H1 (cell line): ENCODE measurements around the gene CLN3.

Experiments
- ASH2L ChIP-seq: fragments of 200-600, 300-600 bp; sonication (generic); IDR thresholded peaks from one replicate; pipeline ENCODE4 v1.7.1; 2017; ENCODE audit warnings: low read length
- CBX8 ChIP-seq: fragments of 300-800, 300-1000 bp; sonication (generic); IDR thresholded peaks from 2 replicates; pipeline ENCODE4 v1.7.1; 2016; ENCODE audit warnings: low read depth, low read length, borderline replicate concordance
- EP300 ChIP-seq, 2 experiments: IDR thresholded peaks; 1 replicate in 1 of 2; 2 replicates in 1 of 2; pipeline ENCODE4 v1.6.1; 2011 to 2012; ENCODE audit warnings: low read depth in 2 of 2, low read length in 2 of 2, mild to moderate bottlenecking in 2 of 2, borderline replicate concordance in 1 of 2, inconsistent platforms in 1 of 2, moderate library complexity in 1 of 2
- HDAC6 ChIP-seq: IDR thresholded peaks from one replicate; pipeline ENCODE4 v1.7.1; 2012; ENCODE audit warnings: low read depth, mild to moderate bottlenecking, inconsistent platforms, low read length, moderate library complexity
- POLR2A ChIP-seq, 2 experiments: IDR thresholded peaks; 1 replicate in 1 of 2; 2 replicates in 1 of 2; pipeline ENCODE4 v1.6.1; 2011; ENCODE audit warnings: low read depth in 2 of 2, low read length in 2 of 2, mild to moderate bottlenecking in 2 of 2; ENCODE audit errors: control extremely low read depth in 1 of 2
- YY1 ChIP-seq: IDR thresholded peaks from 2 replicates; pipeline ENCODE4 v1.6.1; 2011; ENCODE audit warnings: low read depth, mild to moderate bottlenecking, low read length
- ZNF274 ChIP-seq: IDR thresholded peaks from 2 replicates; pipeline ENCODE4 v1.7.0; 2012; ENCODE audit warnings: low read length, borderline replicate concordance; ENCODE audit errors: extremely low read depth
- TF ChIP-seq, protein P1 (sequence below), 3 experiments: IDR thresholded peaks; 1 replicate in 2 of 3; 2 replicates in 1 of 3; pipeline versions ENCODE4 v1.5.1 to v1.6.1; 2011; ENCODE audit warnings: low read length in 3 of 3, mild to moderate bottlenecking in 3 of 3, inconsistent platforms in 2 of 3, low read depth in 1 of 3, moderate library complexity in 1 of 3; ENCODE audit not compliant: insufficient read depth in 1 of 3; ENCODE audit errors: control extremely low read depth in 1 of 3

DNA sequence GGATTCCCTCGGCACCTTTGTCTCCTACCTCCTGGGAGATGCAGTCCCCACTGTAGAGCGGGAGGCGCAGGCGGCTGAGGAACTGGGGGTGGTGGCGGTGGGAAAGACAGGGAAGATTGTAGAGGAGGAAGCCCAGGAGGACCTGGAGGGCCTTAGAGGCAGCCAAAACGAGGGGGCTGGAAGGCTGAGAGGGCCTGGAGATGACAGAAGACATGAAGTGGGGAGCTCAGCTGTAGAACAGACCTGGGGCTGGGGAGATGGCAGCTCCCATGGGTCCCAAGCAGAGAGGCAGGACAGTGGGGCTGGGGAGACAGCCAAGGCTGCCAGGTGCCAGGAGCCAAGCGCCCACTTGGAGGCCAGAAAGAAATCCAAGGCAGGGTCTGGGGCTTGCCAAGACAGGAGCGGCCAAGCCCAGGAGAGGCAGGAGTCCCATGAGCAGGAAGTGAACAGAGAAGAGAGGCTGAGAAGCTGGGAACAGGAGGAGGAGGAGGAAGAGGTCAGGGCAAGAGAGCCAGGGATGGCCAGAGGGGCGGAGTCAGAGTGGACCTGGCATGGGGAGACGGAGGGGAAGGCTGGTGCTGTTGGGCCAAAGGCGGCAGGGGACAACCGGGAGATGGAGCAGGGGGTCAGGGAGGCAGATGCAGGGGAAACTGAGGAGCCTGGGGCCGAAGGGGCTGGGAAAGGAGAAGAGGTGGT is 3.4 kb upstream of the CLN3 start:
- no peak for TF ChIP-seq HDAC6
- no peak for TF ChIP-seq EP300 (IDR thresholded peaks at IDR 0.05; ENCODE audit: borderline replicate concordance in 1 of 2, low read depth in 2 of 2, low read length in 2 of 2)
- TF ChIP-seq, protein P1, sequence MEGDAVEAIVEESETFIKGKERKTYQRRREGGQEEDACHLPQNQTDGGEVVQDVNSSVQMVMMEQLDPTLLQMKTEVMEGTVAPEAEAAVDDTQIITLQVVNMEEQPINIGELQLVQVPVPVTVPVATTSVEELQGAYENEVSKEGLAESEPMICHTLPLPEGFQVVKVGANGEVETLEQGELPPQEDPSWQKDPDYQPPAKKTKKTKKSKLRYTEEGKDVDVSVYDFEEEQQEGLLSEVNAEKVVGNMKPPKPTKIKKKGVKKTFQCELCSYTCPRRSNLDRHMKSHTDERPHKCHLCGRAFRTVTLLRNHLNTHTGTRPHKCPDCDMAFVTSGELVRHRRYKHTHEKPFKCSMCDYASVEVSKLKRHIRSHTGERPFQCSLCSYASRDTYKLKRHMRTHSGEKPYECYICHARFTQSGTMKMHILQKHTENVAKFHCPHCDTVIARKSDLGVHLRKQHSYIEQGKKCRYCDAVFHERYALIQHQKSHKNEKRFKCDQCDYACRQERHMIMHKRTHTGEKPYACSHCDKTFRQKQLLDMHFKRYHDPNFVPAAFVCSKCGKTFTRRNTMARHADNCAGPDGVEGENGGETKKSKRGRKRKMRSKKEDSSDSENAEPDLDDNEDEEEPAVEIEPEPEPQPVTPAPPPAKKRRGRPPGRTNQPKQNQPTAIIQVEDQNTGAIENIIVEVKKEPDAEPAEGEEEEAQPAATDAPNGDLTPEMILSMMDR (IDR thresholded peaks at IDR 0.05; ENCODE audit: control extremely low read depth in 1 of 3, insufficient read depth in 1 of 3, low read depth in 1 of 3, low read length in 3 of 3) = no peak
- TF ChIP-seq ASH2L = no peak
- TF ChIP-seq YY1 = no peak
- no peak for TF ChIP-seq ZNF274
- TF ChIP-seq CBX8 = no peak
- TF ChIP-seq POLR2A (IDR thresholded peaks at IDR 0.05; ENCODE audit: control extremely low read depth in 1 of 2, low read depth in 2 of 2, low read length in 2 of 2) = no peak
